ENCODE data around the gene SLC66A2. TPM values are rescaled to one million over a fixed set of nuclear protein-coding genes. Genes with fewer than 3 reads are reported as not detected.

SLC66A2 gene
- total RNA-seq, 4 donors from 2014 or later, result 30.4 to 49.6 (median 35.1) TPM

- no peaks in the 10 kb centered on the region for H3K27me3 ChIP-seq
- TF ChIP-seq POLR2A (IDR thresholded peaks at IDR 0.05), result no peak
- H3K9me3 ChIP-seq, result no peaks in the 10 kb centered on the region
- DNase-seq, result no peak
- peaks cover 0 to 91% (median 16%) of the 10 kb centered on the region in 3 donors for H3K36me3 ChIP-seq
- H3K4me1 ChIP-seq, result peaks cover 0 to 32% (median 4%) of the 10 kb centered on the region in 3 donors
- 87 to 88% methylated on average over 5 to 8 of the region's 9 CpGs for WGBS, 2 donors
- H3K27ac ChIP-seq, result no peak overlapping the region
- intact Hi-C loops (cut with DNase I), result no loop called here
- no peak overlapping the region for H3K4me3 ChIP-seq
Measured at GRCh38 chr18:79971986-79972385, 20.5 kb upstream of the SLC66A2 start.

GRCh38 chr18:79971211-79971952, 19.9 kb upstream of the SLC66A2 start:
- DNase-seq, result no peak
- Histone ChIP-seq H3K4me1 (peaks cover 0 to 26% (median 2%) of the 10 kb centered on the region in 3 donors), H3K36me3 (peaks cover 0 to 85% (median 16%) of the 10 kb centered on the region in 3 donors), H3K9me3 (no peaks in the 10 kb centered on the region), H3K27ac (no peak overlapping the region), H3K27me3 (no peaks in the 10 kb centered on the region), H3K4me3 (no peak overlapping the region)
- intact Hi-C loops (cut with DNase I), result no loop called here
- WGBS, 2 donors, result 83 to 89% methylated on average over 15 of the region's 17 CpGs
- TF ChIP-seq CTCF (IDR thresholded peaks at IDR 0.05), result no peak
- no peak for TF ChIP-seq POLR2A (IDR thresholded peaks at IDR 0.05)

- no peak for TF ChIP-seq POLR2A (IDR thresholded peaks at IDR 0.05)
- no peak for TF ChIP-seq CTCF (IDR thresholded peaks at IDR 0.05)
- no peak for DNase-seq
- intact Hi-C loops (cut with DNase I), result no loop called here
- 83 to 89% methylated on average over 12 of the region's 12 CpGs for WGBS, 2 donors
- no peak overlapping the region for H3K27ac ChIP-seq
- no peaks in the 10 kb centered on the region for H3K9me3 ChIP-seq
- no peaks in the 10 kb centered on the region for H3K27me3 ChIP-seq
- H3K4me3 ChIP-seq, result no peak overlapping the region
- peaks cover 0 to 24% (median 0%) of the 10 kb centered on the region in 3 donors for H3K4me1 ChIP-seq
- peaks cover 0 to 77% (median 16%) of the 10 kb centered on the region in 3 donors for H3K36me3 ChIP-seq
Measured at GRCh38 chr18:79970419-79971133, 19.1 kb upstream of the SLC66A2 start.

GRCh38 chr18:79965119-79965902, 13.9 kb upstream of the SLC66A2 start:
- peaks cover 12 to 74% (median 30%) of the 10 kb centered on the region in 3 donors for H3K4me1 ChIP-seq
- H3K9me3 ChIP-seq, result no peaks in the 10 kb centered on the region
- DNase-seq, result no peak
- peak overlapping the region; percentile 54 to 83 (median 68) for H3K4me3 ChIP-seq
- peaks cover 0 to 24% (median 4%) of the 10 kb centered on the region in 3 donors for H3K36me3 ChIP-seq
- TF ChIP-seq POLR2A (IDR thresholded peaks at IDR 0.05), result no peak
- TF ChIP-seq CTCF (IDR thresholded peaks at IDR 0.05), result no peak
- intact Hi-C loops (cut with DNase I), result no loop called here
- peak overlapping the region; percentile 85 to 92 (median 90) for H3K27ac ChIP-seq
- H3K27me3 ChIP-seq, result no peaks in the 10 kb centered on the region
- WGBS, 2 donors, result 10 to 15% methylated on average over 17 to 22 of the region's 24 CpGs

GRCh38 chr18:79964330-79965118, 13.1 kb upstream of the SLC66A2 start, which contains the start of gene HSBP1L1:
Gene HSBP1L1, plus strand, starts transcription at chr18:79964643. Its CDS starts 93 bp downstream, at chr18:79964736.
- Histone ChIP-seq H3K9me3 (no peaks in the 10 kb centered on the region), H3K4me1 (peaks cover 15 to 77% (median 34%) of the 10 kb centered on the region in 3 donors), H3K36me3 (peaks cover 0 to 18% (median 0%) of the 10 kb centered on the region in 3 donors), H3K27me3 (no peaks in the 10 kb centered on the region), H3K4me3 (peak within 1 kb of the TSS; percentile 54 to 83 (median 68)), H3K27ac (peak within 1 kb of the TSS; percentile 85 to 92 (median 90))
- TF ChIP-seq POLR2A (IDR thresholded peaks at IDR 0.05) (peak in 1 of 4 donors; percentile 48), CTCF (IDR thresholded peaks at IDR 0.05) (peak in 4 of 6 experiments; percentile 36 to 48 (median 40))
- no peak for DNase-seq
- intact Hi-C loops (cut with DNase I), result no loop called here
- WGBS, 2 donors, result 0 to 13% methylated on average over 6 to 7 of the region's 73 CpGs
